Vagina (tissue), 2 donors: Measurements from ENCODE around the gene CSTPP1.
"Not testable (repeated sequence)": the region's sequence is repeated elsewhere in the genome, so short reads cannot be mapped to it uniquely, and the experiment has no call there.

Experiments used
- POLR2A ChIP-seq, 2 donors: fragments of 450-650 bp; IDR thresholded peaks; one replicate each; pipeline ENCODE4 v1.6.1; 2017; ENCODE audit warnings: antibody characterized with exemption in 2 of 2, mild to moderate bottlenecking in 2 of 2, moderate library complexity in 2 of 2
- POLR2AphosphoS5 ChIP-seq, 2 donors: sonication (generic); formaldehyde crosslinking; IDR thresholded peaks; one replicate each; pipeline ENCODE4 v1.9.0; 2017; ENCODE audit warnings: antibody characterized with exemption in 2 of 2, mild to moderate bottlenecking in 2 of 2, low read depth in 1 of 2; ENCODE audit not compliant: insufficient read depth in 1 of 2
- TF ChIP-seq, protein P1 (sequence below), 3 experiments: fragments of 450-650 bp in 2 of 3; fragments of 200-600 bp in 1 of 3; sonication (generic) in 1 of 3; IDR thresholded peaks; one replicate each; pipeline ENCODE4 v1.5.1; 2017 to 2019; ENCODE audit warnings: antibody characterized with exemption in 3 of 3, mild to moderate bottlenecking in 2 of 3, moderate library complexity in 2 of 3

DNA sequence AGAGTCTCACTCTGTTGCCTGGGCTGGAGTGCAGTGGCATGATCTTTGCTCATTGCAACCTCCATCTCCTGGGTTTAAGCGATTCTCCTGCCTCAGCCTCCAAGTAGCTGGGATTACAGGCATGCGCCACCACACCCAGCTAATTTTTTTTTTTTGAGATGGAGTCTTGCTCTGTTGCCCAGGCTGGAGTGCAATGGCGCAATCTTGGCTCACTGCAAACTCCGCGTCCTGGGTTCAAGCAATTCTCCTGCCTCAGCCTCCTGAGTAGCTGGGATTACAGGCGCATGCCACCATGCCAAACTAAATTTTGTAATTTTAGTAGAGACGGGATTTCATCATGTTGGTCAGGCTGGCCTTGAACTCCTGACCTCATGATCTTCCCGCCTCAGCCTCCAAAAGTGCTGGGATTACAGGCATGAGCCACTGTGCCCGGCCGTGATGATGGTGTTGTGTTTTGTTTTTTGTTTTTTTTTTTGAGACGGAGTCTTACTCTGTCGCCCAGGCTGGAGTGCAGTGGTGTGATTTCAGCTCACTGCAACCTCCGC lies 271.5 kb downstream of the CSTPP1 start:
- not testable (repeated sequence) for TF ChIP-seq POLR2A (IDR thresholded peaks at IDR 0.05); POLR2AphosphoS5 (IDR thresholded peaks at IDR 0.05; ENCODE audit: insufficient read depth in 1 of 2, low read depth in 1 of 2)
- TF ChIP-seq, protein P1, sequence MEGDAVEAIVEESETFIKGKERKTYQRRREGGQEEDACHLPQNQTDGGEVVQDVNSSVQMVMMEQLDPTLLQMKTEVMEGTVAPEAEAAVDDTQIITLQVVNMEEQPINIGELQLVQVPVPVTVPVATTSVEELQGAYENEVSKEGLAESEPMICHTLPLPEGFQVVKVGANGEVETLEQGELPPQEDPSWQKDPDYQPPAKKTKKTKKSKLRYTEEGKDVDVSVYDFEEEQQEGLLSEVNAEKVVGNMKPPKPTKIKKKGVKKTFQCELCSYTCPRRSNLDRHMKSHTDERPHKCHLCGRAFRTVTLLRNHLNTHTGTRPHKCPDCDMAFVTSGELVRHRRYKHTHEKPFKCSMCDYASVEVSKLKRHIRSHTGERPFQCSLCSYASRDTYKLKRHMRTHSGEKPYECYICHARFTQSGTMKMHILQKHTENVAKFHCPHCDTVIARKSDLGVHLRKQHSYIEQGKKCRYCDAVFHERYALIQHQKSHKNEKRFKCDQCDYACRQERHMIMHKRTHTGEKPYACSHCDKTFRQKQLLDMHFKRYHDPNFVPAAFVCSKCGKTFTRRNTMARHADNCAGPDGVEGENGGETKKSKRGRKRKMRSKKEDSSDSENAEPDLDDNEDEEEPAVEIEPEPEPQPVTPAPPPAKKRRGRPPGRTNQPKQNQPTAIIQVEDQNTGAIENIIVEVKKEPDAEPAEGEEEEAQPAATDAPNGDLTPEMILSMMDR (IDR thresholded peaks at IDR 0.05): not testable (repeated sequence)
